ENCODE results near the gene IGF2R.

IGF2R gene

GRCh38 chr6:159933077-159933476, 35.8 kb upstream of the IGF2R start:
- TF ChIP-seq MAX (IDR thresholded peaks at IDR 0.05) = no peak
- TF ChIP-seq TAF1 (IDR thresholded peaks at IDR 0.05; ENCODE audit: low read depth) = no peak
- no peak for TF ChIP-seq TEAD4 (IDR thresholded peaks at IDR 0.05)
- no peak for TF ChIP-seq NFIC (IDR thresholded peaks at IDR 0.05)
- no peak for TF ChIP-seq EP300 (IDR thresholded peaks at IDR 0.05; ENCODE audit: borderline replicate concordance)
- no peak for TF ChIP-seq USF1 (IDR thresholded peaks at IDR 0.05)
- no peak for TF ChIP-seq TCF12 (IDR thresholded peaks at IDR 0.05; ENCODE audit: low read depth)
- no peak for TF ChIP-seq YY1 (IDR thresholded peaks at IDR 0.05; ENCODE audit: low read depth)
- TF ChIP-seq CEBPB (IDR thresholded peaks at IDR 0.05) = no peak
- no peak for TF ChIP-seq RAD21 (IDR thresholded peaks at IDR 0.05; ENCODE audit: low read depth)
- TF ChIP-seq EGR1 (IDR thresholded peaks at IDR 0.05) = no peak
- TF ChIP-seq REST (IDR thresholded peaks at IDR 0.05; ENCODE audit: low read depth) = no peak
- TF ChIP-seq FOXM1 (IDR thresholded peaks at IDR 0.05; ENCODE audit: borderline replicate concordance, low read depth) = no peak
- no peak for TF ChIP-seq ZBTB7A (IDR thresholded peaks at IDR 0.05; ENCODE audit: low read depth)
- TF ChIP-seq CREB1 (IDR thresholded peaks at IDR 0.05; ENCODE audit: low read depth) = no peak

GRCh38 chr6:159934181-159934580, 34.7 kb upstream of the IGF2R start:
- TF ChIP-seq EGR1 (IDR thresholded peaks at IDR 0.05) (no peak), EP300 (IDR thresholded peaks at IDR 0.05; ENCODE audit: borderline replicate concordance) (no peak), FOXM1 (IDR thresholded peaks at IDR 0.05; ENCODE audit: borderline replicate concordance, low read depth) (no peak), REST (IDR thresholded peaks at IDR 0.05; ENCODE audit: low read depth) (no peak), CEBPB (IDR thresholded peaks at IDR 0.05) (no peak), ZBTB7A (IDR thresholded peaks at IDR 0.05; ENCODE audit: low read depth) (no peak), CREB1 (IDR thresholded peaks at IDR 0.05; ENCODE audit: low read depth) (no peak), TCF12 (IDR thresholded peaks at IDR 0.05; ENCODE audit: low read depth) (no peak), RAD21 (IDR thresholded peaks at IDR 0.05; ENCODE audit: low read depth) (no peak), TEAD4 (IDR thresholded peaks at IDR 0.05) (no peak), NFIC (IDR thresholded peaks at IDR 0.05) (no peak), USF1 (IDR thresholded peaks at IDR 0.05) (no peak), MAX (IDR thresholded peaks at IDR 0.05) (no peak), TAF1 (IDR thresholded peaks at IDR 0.05; ENCODE audit: low read depth) (no peak), YY1 (IDR thresholded peaks at IDR 0.05; ENCODE audit: low read depth) (no peak)

- TF ChIP-seq USF1 (IDR thresholded peaks at IDR 0.05) (no peak), YY1 (IDR thresholded peaks at IDR 0.05; ENCODE audit: low read depth) (no peak), EP300 (IDR thresholded peaks at IDR 0.05; ENCODE audit: borderline replicate concordance) (no peak), TCF12 (IDR thresholded peaks at IDR 0.05; ENCODE audit: low read depth) (no peak), TAF1 (IDR thresholded peaks at IDR 0.05; ENCODE audit: low read depth) (no peak)
Measured at GRCh38 chr6:159935065-159935464, 33.8 kb upstream of the IGF2R start.

GRCh38 chr6:159935633-159936032, 33.2 kb upstream of the IGF2R start:
- no peak for TF ChIP-seq REST (IDR thresholded peaks at IDR 0.05; ENCODE audit: low read depth)
- no peak for TF ChIP-seq MAX (IDR thresholded peaks at IDR 0.05)

Measured in Ishikawa (cell line).